ENCODE data around the gene NFIC.

Gene NFIC

DNA sequence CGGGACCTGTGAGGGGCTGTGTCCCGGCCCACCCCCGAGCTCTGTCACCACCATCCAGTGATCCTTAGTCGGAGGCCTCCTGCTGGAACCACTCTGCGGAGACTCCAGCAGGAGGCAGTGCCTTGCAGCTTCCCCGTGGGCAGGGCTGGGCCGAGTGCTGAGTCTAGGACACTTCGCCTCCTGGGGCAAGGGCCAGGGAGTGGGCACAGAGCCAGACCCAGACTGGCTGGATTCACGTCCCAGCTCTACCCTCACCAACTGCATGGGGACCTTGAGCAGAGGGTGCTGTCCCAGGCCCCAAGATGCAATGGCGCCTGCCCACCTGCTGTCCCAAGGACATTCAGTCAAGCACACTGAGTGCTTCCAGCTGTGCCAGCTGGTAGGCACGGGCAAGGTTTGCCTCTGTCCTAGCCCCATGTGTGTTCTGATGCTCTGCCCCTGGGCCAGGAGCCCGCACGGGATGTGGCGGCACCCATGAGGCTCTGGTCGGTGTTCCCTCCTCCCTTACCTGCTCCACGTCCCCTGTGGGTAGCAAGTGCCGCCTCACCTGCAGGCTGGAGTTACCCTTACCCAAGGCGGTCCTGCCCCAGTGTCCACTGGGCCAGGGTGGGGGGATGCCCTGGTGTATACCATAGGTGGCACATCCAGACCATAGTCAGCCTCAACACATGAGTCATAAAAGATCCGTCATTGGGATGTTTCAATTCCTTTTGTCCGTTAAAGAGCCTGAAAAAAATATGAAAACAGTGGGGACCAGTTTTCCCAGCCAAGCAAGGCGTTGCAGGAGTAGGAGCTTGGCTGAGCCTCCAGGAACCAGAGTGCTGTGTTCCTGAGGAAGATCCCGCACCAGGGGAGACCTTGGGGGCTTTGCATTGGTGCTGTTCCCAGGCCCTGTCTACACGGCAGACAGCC is 147.1 kb downstream of the NFIC start:
- no peak for DNase-seq

DNA sequence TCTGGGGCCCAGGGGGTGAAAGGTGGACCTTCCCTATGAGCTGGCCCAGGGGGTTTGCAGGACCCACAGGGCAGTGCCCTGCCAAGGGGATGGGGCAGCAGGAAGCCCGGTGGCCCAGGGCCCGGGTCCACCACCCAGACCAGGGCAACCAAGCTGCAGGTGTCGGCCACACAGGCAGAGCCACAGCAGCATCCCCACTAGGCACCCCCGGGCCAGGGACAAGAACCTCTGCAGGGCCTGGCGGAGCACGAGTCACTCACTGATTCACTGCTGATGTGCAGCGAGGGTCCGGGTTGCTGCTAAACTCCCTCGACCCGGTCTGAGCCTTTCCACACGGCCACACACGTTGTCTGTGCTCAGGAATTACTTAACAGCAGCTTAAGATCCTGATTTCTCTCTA is 148.5 kb downstream of the NFIC start:
- no peak for DNase-seq

DNA sequence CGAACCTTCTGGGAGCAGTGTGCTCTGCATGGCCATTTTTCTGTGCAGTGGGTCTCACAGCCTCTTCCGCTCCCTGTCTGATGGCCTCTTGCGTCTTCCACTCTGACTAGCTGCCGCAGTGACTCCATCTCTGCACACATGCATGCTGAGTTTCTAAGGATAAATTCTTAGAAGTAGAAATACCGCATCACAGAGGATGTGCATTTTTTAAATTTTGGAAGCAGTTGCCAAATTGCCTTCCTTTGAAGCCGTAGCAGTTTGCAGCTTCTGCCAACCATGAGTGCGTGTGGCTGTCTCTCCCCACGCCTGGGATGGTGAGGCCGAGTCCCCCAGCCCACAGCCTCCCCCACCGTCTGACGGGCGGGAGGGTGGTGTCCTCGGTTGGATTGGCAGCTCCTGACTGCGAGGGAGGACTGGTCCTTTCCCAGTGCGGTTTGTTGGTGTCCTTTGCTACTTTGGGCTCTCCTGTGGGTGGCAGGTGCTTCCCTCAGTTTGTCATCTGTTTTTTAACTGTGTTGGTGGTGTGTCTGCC is 149.6 kb downstream of the NFIC start:
- DNase-seq, result no peak

DNA sequence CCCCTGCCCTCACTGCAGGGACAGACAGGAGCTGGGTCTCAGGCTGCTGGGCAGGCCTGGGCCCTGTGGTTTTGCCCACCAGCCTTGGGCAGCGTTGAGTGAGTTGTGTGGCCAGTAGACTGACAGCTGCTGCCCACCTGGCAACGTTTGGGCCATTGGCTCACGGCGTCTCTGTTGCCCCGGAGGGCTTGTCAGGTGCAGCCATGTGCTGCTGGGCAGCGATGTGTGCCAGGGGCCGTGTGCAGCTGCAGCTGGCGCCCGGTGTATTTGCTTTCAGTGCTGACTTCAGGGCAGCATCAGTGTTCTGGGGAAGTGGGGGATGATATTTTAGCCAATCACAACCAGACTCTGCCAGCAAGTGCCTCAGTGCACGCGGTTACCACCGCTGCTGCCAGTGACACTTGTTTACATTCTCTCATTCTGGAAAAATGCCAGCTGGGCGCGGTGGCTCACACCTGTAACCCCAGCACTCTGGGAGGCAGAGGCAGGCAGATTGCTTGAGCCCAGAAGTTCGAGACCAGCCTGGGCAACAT is 150.4 kb downstream of the NFIC start:
- no peak for DNase-seq

DNA sequence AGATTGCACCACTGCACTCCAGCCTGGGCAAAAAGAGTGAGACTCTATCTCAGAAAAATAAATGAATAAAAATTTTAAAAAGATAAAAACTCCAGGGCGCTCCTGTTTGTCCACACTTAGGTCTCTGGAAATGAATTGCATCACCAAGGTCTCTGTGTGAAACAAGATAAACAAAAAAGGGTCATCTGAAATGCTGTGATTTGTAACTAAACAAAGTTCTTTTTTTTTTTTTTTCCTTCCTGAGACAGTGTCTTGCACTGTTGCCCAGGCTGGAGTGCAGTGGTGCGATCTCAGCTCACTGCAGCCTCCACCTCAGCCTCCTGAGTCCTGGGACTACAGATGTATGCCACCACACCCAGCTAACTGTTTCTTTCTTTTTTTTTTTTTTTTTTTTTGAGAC is 151.3 kb downstream of the NFIC start:
- no peak for DNase-seq

DNA sequence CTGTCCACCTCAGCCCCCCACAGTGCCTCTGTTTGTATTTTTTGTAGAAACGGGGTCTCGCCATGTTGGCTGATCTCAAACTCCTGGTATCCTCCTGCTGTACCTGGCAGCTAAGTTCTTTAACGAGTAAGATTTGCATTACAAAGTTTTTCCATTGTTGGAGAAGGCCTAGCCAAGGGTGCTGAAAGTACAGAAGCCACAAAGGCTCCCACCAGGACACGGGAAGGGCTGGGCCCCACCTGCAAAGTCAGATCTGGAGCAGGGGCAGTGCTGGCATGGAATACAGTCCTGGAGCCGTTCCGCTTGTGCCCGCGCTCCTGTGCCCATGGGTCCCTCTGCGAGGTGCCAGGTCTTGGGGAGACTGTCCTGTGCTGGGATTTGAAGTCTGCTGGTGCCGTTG is 151.9 kb downstream of the NFIC start:
- no peak for DNase-seq

DNA sequence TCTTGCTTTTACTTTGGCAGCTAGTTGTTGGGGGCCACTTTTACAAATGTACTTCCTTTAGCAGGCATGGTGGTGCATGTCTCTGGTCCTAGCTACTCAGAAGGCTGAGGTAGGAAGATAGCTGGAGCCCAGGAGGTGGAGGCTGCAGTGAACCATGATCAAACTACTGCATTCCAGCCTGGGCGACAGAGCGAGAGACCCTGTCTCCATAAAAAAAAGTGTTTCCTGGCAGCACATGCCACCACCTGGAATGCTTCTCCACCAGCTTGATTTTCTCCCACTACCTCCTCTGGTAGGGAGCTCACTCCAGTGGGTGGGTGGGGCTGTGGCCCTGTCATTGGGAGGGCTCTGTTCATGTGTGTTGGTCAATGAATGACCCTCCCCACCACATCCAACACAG is 152.3 kb downstream of the NFIC start:
- DNase-seq, result no peak
